Measurements from ENCODE around the gene RANBP9. TPM values are rescaled to one million over a fixed set of nuclear protein-coding genes. Genes with fewer than 3 reads are reported as not detected.

RANBP9 gene
- total RNA-seq, 1 donor from 2014 or later: 55.4 TPM

- Mint-ChIP-seq H3K27ac (ENCODE audit: unreplicated experiment) (no peak overlapping the region), H3K27me3 (ENCODE audit: unreplicated experiment) (no peaks in the 10 kb centered on the region), H3K9me3 (ENCODE audit: unreplicated experiment) (peaks cover 6% of the 10 kb centered on the region), H3K36me3 (ENCODE audit: unreplicated experiment) (peaks cover 7% of the 10 kb centered on the region), H3K4me3 (ENCODE audit: unreplicated experiment) (no peak overlapping the region), H3K4me1 (ENCODE audit: unreplicated experiment) (peaks cover 17% of the 10 kb centered on the region)
- DNase-seq (ENCODE audit: extremely low spot score, unreplicated experiment): no peak
- TF ChIP-seq CTCF (IDR thresholded peaks at IDR 0.05): no peak
Measured at GRCh38 chr6:13680448-13680968, 31.1 kb downstream of the RANBP9 start.

GRCh38 chr6:13679996-13680395, 31.6 kb downstream of the RANBP9 start:
- peaks cover 6% of the 10 kb centered on the region for H3K9me3 Mint-ChIP-seq (ENCODE audit: unreplicated experiment)
- peaks cover 7% of the 10 kb centered on the region for H3K36me3 Mint-ChIP-seq (ENCODE audit: unreplicated experiment)
- H3K4me3 Mint-ChIP-seq (ENCODE audit: unreplicated experiment): no peak overlapping the region
- H3K4me1 Mint-ChIP-seq (ENCODE audit: unreplicated experiment): peaks cover 21% of the 10 kb centered on the region
- DNase-seq (ENCODE audit: extremely low spot score, unreplicated experiment): no peak
- H3K27me3 Mint-ChIP-seq (ENCODE audit: unreplicated experiment): no peaks in the 10 kb centered on the region
- H3K27ac Mint-ChIP-seq (ENCODE audit: unreplicated experiment): no peak overlapping the region
- no peak for TF ChIP-seq CTCF (IDR thresholded peaks at IDR 0.05)

- TF ChIP-seq CTCF (IDR thresholded peaks at IDR 0.05): no peak
- Mint-ChIP-seq H3K4me3 (ENCODE audit: unreplicated experiment) (no peak overlapping the region), H3K4me1 (ENCODE audit: unreplicated experiment) (peaks cover 26% of the 10 kb centered on the region), H3K9me3 (ENCODE audit: unreplicated experiment) (peaks cover 6% of the 10 kb centered on the region), H3K27me3 (ENCODE audit: unreplicated experiment) (no peaks in the 10 kb centered on the region), H3K36me3 (ENCODE audit: unreplicated experiment) (peaks cover 7% of the 10 kb centered on the region), H3K27ac (ENCODE audit: unreplicated experiment) (no peak overlapping the region)
- DNase-seq (ENCODE audit: extremely low spot score, unreplicated experiment): no peak
Measured at GRCh38 chr6:13678255-13678983, 33.2 kb downstream of the RANBP9 start.

GRCh38 chr6:13677878-13678254, 33.8 kb downstream of the RANBP9 start:
- no peak for TF ChIP-seq CTCF (IDR thresholded peaks at IDR 0.05)
- Mint-ChIP-seq H3K4me1 (ENCODE audit: unreplicated experiment) (peaks cover 29% of the 10 kb centered on the region), H3K27me3 (ENCODE audit: unreplicated experiment) (no peaks in the 10 kb centered on the region), H3K4me3 (ENCODE audit: unreplicated experiment) (no peak overlapping the region), H3K9me3 (ENCODE audit: unreplicated experiment) (peaks cover 6% of the 10 kb centered on the region), H3K27ac (ENCODE audit: unreplicated experiment) (no peak overlapping the region), H3K36me3 (ENCODE audit: unreplicated experiment) (peaks cover 7% of the 10 kb centered on the region)
- DNase-seq (ENCODE audit: extremely low spot score, unreplicated experiment): no peak

GRCh38 chr6:13676551-13677156, 35.0 kb downstream of the RANBP9 start:
- peaks cover 6% of the 10 kb centered on the region for H3K9me3 Mint-ChIP-seq (ENCODE audit: unreplicated experiment)
- H3K4me1 Mint-ChIP-seq (ENCODE audit: unreplicated experiment): peaks cover 38% of the 10 kb centered on the region

More at GRCh38 chr6:13676551-13677156, 35.0 kb downstream of the RANBP9 start:
- DNase-seq (ENCODE audit: extremely low spot score, unreplicated experiment): no peak
- Mint-ChIP-seq H3K4me3 (ENCODE audit: unreplicated experiment) (no peak overlapping the region), H3K27ac (ENCODE audit: unreplicated experiment) (no peak overlapping the region), H3K36me3 (ENCODE audit: unreplicated experiment) (peaks cover 7% of the 10 kb centered on the region), H3K27me3 (ENCODE audit: unreplicated experiment) (no peaks in the 10 kb centered on the region)
- no peak for TF ChIP-seq CTCF (IDR thresholded peaks at IDR 0.05)

Data from osteocyte (in vitro differentiated cells).